ENCODE results near the gene LGI2.
"Not testable (repeated sequence)": the region's sequence is repeated elsewhere in the genome, so short reads cannot be mapped to it uniquely, and the experiment has no call there.

The LGI2 gene

GRCh38 chr4:25022766-25023165 is 8.0 kb downstream of the LGI2 start:
- H3K4me3 Mint-ChIP-seq: no peak overlapping the region
- no peaks in the 10 kb centered on the region for H3K36me3 Mint-ChIP-seq (ENCODE audit: low read depth)
- no peak overlapping the region for H3K27ac Mint-ChIP-seq
- intact Hi-C loops (cut with micrococcal nuclease): no loop called here
- H3K9me3 Mint-ChIP-seq: no peaks in the 10 kb centered on the region
- peaks cover 42% of the 10 kb centered on the region for H3K27me3 Mint-ChIP-seq
- no peaks in the 10 kb centered on the region for H3K4me1 Mint-ChIP-seq (ENCODE audit: low read depth)

- Mint-ChIP-seq H3K27me3 (peaks cover 30% of the 10 kb centered on the region), H3K36me3 (ENCODE audit: low read depth) (no peaks in the 10 kb centered on the region), H3K27ac (no peak overlapping the region), H3K4me3 (no peak overlapping the region), H3K9me3 (no peaks in the 10 kb centered on the region), H3K4me1 (ENCODE audit: low read depth) (no peaks in the 10 kb centered on the region)
- intact Hi-C loops (cut with micrococcal nuclease): no loop called here
Measured at GRCh38 chr4:25021216-25021615, 9.5 kb downstream of the LGI2 start.

GRCh38 chr4:25020236-25020635 is 10.5 kb downstream of the LGI2 start:
- Mint-ChIP-seq H3K9me3 (no peaks in the 10 kb centered on the region), H3K4me3 (no peak overlapping the region), H3K27ac (no peak overlapping the region), H3K4me1 (ENCODE audit: low read depth) (peaks cover 2% of the 10 kb centered on the region), H3K36me3 (ENCODE audit: low read depth) (no peaks in the 10 kb centered on the region), H3K27me3 (peaks cover 25% of the 10 kb centered on the region)
- intact Hi-C loops (cut with micrococcal nuclease): no loop called here

GRCh38 chr4:25019501-25019900 is 11.2 kb downstream of the LGI2 start:
- Mint-ChIP-seq H3K9me3 (no peaks in the 10 kb centered on the region), H3K36me3 (ENCODE audit: low read depth) (no peaks in the 10 kb centered on the region), H3K27me3 (peaks cover 25% of the 10 kb centered on the region), H3K27ac (no peak overlapping the region), H3K4me1 (ENCODE audit: low read depth) (peaks cover 9% of the 10 kb centered on the region), H3K4me3 (no peak overlapping the region)
- intact Hi-C loops (cut with micrococcal nuclease): no loop called here

- H3K27ac Mint-ChIP-seq: peak overlapping the region; percentile 74
- intact Hi-C loops (cut with micrococcal nuclease): no loop called here
- peaks cover 26% of the 10 kb centered on the region for H3K4me1 Mint-ChIP-seq (ENCODE audit: low read depth)
- H3K9me3 Mint-ChIP-seq: no peaks in the 10 kb centered on the region
- H3K4me3 Mint-ChIP-seq: no peak overlapping the region
- H3K36me3 Mint-ChIP-seq (ENCODE audit: low read depth): no peaks in the 10 kb centered on the region
- H3K27me3 Mint-ChIP-seq: peaks cover 21% of the 10 kb centered on the region
Measured at GRCh38 chr4:25015012-25015411, 15.7 kb downstream of the LGI2 start.

GRCh38 chr4:25014662-25014983 is 16.1 kb downstream of the LGI2 start:
- H3K27me3 Mint-ChIP-seq: peaks cover 19% of the 10 kb centered on the region
- peak overlapping the region; percentile 74 for H3K27ac Mint-ChIP-seq
- peaks cover 26% of the 10 kb centered on the region for H3K4me1 Mint-ChIP-seq (ENCODE audit: low read depth)
- H3K9me3 Mint-ChIP-seq; H3K4me3 Mint-ChIP-seq; intact Hi-C loops (cut with micrococcal nuclease); H3K36me3 Mint-ChIP-seq (ENCODE audit: low read depth): not testable (repeated sequence)

DNA sequence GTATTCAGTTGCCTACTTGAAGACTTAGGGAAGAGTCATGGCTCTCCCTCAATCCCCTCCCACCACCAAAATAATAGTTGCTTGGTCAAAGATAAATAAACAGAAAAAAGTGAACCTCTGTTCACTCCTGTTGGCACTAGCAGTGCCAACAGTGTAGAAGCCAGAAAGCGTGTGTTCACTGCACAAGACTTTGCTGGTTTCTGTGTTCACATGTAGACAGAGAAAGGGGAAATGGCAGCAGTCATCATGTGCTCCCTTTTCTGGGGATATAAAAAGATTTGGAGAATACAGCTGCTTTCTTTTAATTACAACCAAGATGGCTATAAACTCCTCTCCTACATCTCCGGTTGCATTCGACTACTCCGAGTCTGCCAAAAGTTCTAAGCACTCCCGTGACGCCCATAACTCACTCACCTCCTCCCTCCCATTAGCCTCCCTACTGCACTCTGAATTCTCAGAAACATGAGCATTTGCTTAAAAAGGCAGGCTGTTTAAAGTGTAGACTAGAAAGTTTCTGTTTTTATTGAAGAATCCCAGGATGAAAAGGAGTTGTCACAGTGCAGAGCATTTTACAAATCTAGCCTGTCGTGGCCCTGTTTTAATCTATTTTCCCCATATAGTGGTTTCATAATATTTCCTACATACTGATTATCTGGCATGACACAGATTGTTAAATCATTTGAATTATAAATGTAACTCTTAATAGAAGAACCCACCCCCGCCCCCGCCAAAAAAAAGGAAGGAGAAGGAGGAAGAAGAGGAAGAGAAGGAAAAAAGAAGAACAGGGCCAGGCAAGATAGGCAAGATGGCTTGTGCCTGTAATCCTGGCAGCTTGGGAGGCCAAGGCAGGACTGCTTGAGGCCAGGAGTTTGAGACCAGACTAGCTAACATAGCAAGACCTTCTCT is 16.7 kb downstream of the LGI2 start:
- Mint-ChIP-seq H3K4me3 (no peak overlapping the region), H3K9me3 (no peaks in the 10 kb centered on the region), H3K27me3 (peaks cover 19% of the 10 kb centered on the region), H3K27ac (peak overlapping the region; percentile 74), H3K36me3 (ENCODE audit: low read depth) (no peaks in the 10 kb centered on the region), H3K4me1 (ENCODE audit: low read depth) (peaks cover 26% of the 10 kb centered on the region)
- intact Hi-C loops (cut with micrococcal nuclease): no loop called here

- Mint-ChIP-seq H3K36me3 (ENCODE audit: low read depth) (no peaks in the 10 kb centered on the region), H3K9me3 (no peaks in the 10 kb centered on the region), H3K4me1 (ENCODE audit: low read depth) (peaks cover 29% of the 10 kb centered on the region), H3K27ac (peak overlapping the region; percentile 74), H3K27me3 (peaks cover 14% of the 10 kb centered on the region), H3K4me3 (no peak overlapping the region)
- intact Hi-C loops (cut with micrococcal nuclease): no loop called here
Measured at GRCh38 chr4:25012655-25013054, 18.1 kb downstream of the LGI2 start.

GRCh38 chr4:25011135-25011866 is 19.4 kb downstream of the LGI2 start:
- peaks cover 31% of the 10 kb centered on the region for H3K4me1 Mint-ChIP-seq (ENCODE audit: low read depth)
- no peaks in the 10 kb centered on the region for H3K9me3 Mint-ChIP-seq
- H3K36me3 Mint-ChIP-seq (ENCODE audit: low read depth): no peaks in the 10 kb centered on the region
- no peak overlapping the region for H3K4me3 Mint-ChIP-seq
- H3K27me3 Mint-ChIP-seq: peaks cover 14% of the 10 kb centered on the region
- intact Hi-C loops (cut with micrococcal nuclease): no loop called here
- H3K27ac Mint-ChIP-seq: no peak overlapping the region

DNA sequence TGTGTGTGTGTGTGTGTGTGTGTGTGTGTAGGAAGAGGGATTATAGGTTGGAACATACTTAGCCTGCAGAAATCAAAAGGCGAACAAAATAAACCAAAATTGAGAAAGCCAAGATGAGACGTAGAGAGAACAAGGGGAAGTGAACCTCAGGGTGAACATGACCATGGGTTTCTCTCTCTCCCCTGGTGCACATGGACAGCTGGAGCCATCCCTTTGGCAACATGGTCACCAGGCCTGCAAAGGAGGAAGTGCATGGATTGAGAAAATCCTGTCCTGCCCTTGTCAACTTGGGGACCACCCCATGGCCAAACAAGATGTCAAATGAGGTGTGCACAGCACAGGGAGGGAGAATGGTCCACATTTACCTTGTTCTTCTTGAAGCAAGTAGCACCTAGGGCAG is 23.1 kb downstream of the LGI2 start:
- Mint-ChIP-seq H3K27ac (no peak overlapping the region), H3K4me1 (ENCODE audit: low read depth) (peaks cover 8% of the 10 kb centered on the region), H3K36me3 (ENCODE audit: low read depth) (no peaks in the 10 kb centered on the region), H3K9me3 (no peaks in the 10 kb centered on the region), H3K27me3 (peaks cover 22% of the 10 kb centered on the region), H3K4me3 (no peak overlapping the region)
- intact Hi-C loops (cut with micrococcal nuclease): no loop called here

GRCh38 chr4:25002681-25003080 is 28.1 kb downstream of the LGI2 start:
- no peaks in the 10 kb centered on the region for H3K9me3 Mint-ChIP-seq
- peaks cover 23% of the 10 kb centered on the region for H3K27me3 Mint-ChIP-seq
- no peak overlapping the region for H3K27ac Mint-ChIP-seq
- intact Hi-C loops (cut with micrococcal nuclease): no loop called here
- no peak overlapping the region for H3K4me3 Mint-ChIP-seq
- peaks cover 35% of the 10 kb centered on the region for H3K4me1 Mint-ChIP-seq (ENCODE audit: low read depth)
- no peaks in the 10 kb centered on the region for H3K36me3 Mint-ChIP-seq (ENCODE audit: low read depth)

DNA sequence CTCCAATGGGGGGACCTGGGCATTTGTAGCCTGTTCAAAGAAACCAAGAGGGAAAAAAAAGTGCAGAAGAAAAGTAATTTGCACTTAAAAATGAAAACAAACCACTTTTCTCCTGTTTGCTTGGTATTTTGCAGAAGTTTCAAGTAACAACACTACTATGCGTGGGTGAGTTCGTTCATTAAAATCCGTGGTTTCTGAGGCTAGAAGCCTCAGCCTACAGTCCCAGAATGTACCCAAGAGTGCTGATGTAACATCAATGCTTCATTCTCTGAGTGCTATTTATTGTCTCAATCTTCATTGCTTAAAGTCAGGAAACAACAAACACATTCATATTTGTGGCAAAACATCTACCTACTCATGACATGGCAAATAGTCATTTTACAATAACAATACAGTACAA is 29.2 kb downstream of the LGI2 start:
- H3K9me3 Mint-ChIP-seq: no peaks in the 10 kb centered on the region
- peaks cover 32% of the 10 kb centered on the region for H3K4me1 Mint-ChIP-seq (ENCODE audit: low read depth)
- H3K27me3 Mint-ChIP-seq: peaks cover 23% of the 10 kb centered on the region
- H3K4me3 Mint-ChIP-seq: no peak overlapping the region
- intact Hi-C loops (cut with micrococcal nuclease): no loop called here
- H3K36me3 Mint-ChIP-seq (ENCODE audit: low read depth): no peaks in the 10 kb centered on the region
- no peak overlapping the region for H3K27ac Mint-ChIP-seq

DNA sequence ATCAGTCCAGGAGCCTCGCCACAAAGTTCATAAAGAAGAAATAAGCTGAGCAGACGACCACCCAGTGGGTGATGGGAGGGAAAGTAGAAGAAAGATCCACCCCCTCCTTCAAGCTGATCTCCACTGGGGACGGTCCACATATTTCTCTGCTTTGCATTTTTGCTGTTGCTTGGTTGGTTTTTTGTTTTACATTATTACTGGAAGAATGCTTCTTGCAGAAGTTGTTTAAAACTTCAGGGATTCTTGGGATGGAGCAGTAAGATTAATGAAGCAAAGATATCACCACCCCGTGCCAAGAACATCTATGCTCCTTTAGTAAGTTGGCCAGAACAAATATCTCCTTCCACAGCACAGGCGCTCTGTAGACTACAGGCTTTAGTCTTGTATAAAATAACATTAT is 30.1 kb downstream of the LGI2 start:
- intact Hi-C loops (cut with micrococcal nuclease): no loop called here

DNA sequence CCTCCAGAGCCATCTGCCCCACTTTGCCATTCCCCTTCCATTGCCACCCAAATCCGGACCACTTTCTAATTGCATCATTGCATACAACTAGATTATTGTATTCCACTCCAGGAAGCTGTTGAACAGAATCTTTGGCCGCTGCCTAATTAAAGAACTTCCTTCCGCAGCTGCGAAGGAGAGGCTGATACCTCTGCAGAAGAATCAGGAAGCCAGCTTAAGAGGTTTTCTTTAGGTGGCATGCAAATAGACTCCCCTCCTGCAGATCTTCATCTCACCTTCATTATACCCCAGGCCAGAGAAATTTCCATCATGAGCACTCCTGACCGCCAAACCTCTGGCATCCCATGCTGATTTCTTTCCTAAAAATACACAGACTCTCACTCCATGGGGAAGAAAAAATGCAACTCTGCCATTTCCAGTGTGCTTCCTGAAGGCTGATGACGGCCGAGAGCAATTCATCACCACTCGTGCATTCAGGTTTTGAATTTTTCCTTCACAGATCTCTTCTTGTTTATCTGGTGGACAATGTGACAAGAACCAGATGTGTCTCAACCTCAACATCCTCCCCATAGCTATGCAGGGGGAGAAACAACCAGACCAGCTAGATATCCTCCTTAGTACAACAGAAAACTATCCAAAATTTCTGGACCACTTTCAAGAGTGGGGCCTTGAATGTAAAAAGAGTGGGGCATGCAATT is 31.2 kb downstream of the LGI2 start:
- Mint-ChIP-seq H3K27ac (no peak overlapping the region), H3K36me3 (ENCODE audit: low read depth) (no peaks in the 10 kb centered on the region), H3K27me3 (peaks cover 16% of the 10 kb centered on the region), H3K4me1 (ENCODE audit: low read depth) (peaks cover 38% of the 10 kb centered on the region), H3K4me3 (no peak overlapping the region), H3K9me3 (no peaks in the 10 kb centered on the region)
- intact Hi-C loops (cut with micrococcal nuclease): no loop called here

More for the DNA sequence above, 30.1 kb downstream of the LGI2 start:
- Mint-ChIP-seq H3K4me3 (no peak overlapping the region), H3K9me3 (no peaks in the 10 kb centered on the region), H3K36me3 (ENCODE audit: low read depth) (no peaks in the 10 kb centered on the region), H3K4me1 (ENCODE audit: low read depth) (peaks cover 36% of the 10 kb centered on the region), H3K27ac (no peak overlapping the region), H3K27me3 (peaks cover 19% of the 10 kb centered on the region)

Measured in dendritic cell treated with granulocyte-macrophage colony-stimulating factor and Interleukin-4, amounts not matched to agents 40 ng/mL and 50 ng/mL, for 4 days (primary cell).